ENCODE results near the gene INPP4B. TPM values are rescaled to one million over a fixed set of nuclear protein-coding genes. Genes with fewer than 3 reads are reported as not detected.

The INPP4B gene
- total and polyA plus RNA-seq, 2 donors (not counting 1 experiment from before 2014, with no cell fraction given): 19.7 to 22.2 TPM

GRCh38 chr4:142544039-142544438 lies 302.1 kb downstream of the INPP4B start:
- Histone ChIP-seq H3K9me3 (ENCODE audit: control insufficient read depth, insufficient read depth, low read depth, low read length) (no peaks in the 10 kb centered on the region), H3K9ac (ENCODE audit: insufficient read depth, low read length) (no peak overlapping the region), H3K4me1 (ENCODE audit: control insufficient read depth, extremely low read depth, insufficient read depth, low read length) (no peaks in the 10 kb centered on the region), H2AFZ (ENCODE audit: low read length) (no peak overlapping the region), H3K4me2 (ENCODE audit: extremely low read depth, insufficient read depth, low read length) (no peak overlapping the region), H3K27me3 (ENCODE audit: control insufficient read depth, insufficient read depth, low read length) (no peaks in the 10 kb centered on the region), H3K4me3 (replicated peaks in 1 of 4; ENCODE audit: control extremely low read depth in 1 of 4, insufficient read depth in 1 of 4, low read depth in 3 of 4, low read length in 4 of 4) (no peak overlapping the region), H3K27ac (ENCODE audit: insufficient read depth, low read length) (no peak overlapping the region), H3K36me3 (ENCODE audit: control insufficient read depth, insufficient read depth, low read length) (no peaks in the 10 kb centered on the region), H4K20me1 (ENCODE audit: control insufficient read depth, extremely low read depth, insufficient read depth, low read length) (no peaks in the 10 kb centered on the region), H3K79me2 (ENCODE audit: control insufficient read depth, insufficient read depth, low read length) (no peaks in the 10 kb centered on the region)
- TF ChIP-seq EZH2 (IDR thresholded peaks at IDR 0.05; ENCODE audit: low read length, missing control alignments) (no peak), CTCF (conservative IDR thresholded peaks at IDR 0.05 in 1 of 2, IDR thresholded peaks at IDR 0.05 in 1 of 2; ENCODE audit: low read depth in 1 of 2, low read length in 2 of 2) (no peak)
- no peak for DNase-seq (ENCODE audit: low read depth in 2 of 2)

GRCh38 chr4:142540483-142540804 lies 305.7 kb downstream of the INPP4B start:
- no peak for TF ChIP-seq CTCF (conservative IDR thresholded peaks at IDR 0.05 in 1 of 2, IDR thresholded peaks at IDR 0.05 in 1 of 2; ENCODE audit: low read depth in 1 of 2, low read length in 2 of 2)
- TF ChIP-seq EZH2 (IDR thresholded peaks at IDR 0.05; ENCODE audit: low read length, missing control alignments): no peak
- H3K9ac ChIP-seq (ENCODE audit: insufficient read depth, low read length): no peak overlapping the region
- H3K4me1 ChIP-seq (ENCODE audit: control insufficient read depth, extremely low read depth, insufficient read depth, low read length): no peaks in the 10 kb centered on the region
- H3K79me2 ChIP-seq (ENCODE audit: control insufficient read depth, insufficient read depth, low read length): no peaks in the 10 kb centered on the region
- no peaks in the 10 kb centered on the region for H3K9me3 ChIP-seq (ENCODE audit: control insufficient read depth, insufficient read depth, low read depth, low read length)
- H4K20me1 ChIP-seq (ENCODE audit: control insufficient read depth, extremely low read depth, insufficient read depth, low read length): no peaks in the 10 kb centered on the region
- no peak for DNase-seq (ENCODE audit: low read depth in 2 of 2)
- H3K27me3 ChIP-seq (ENCODE audit: control insufficient read depth, insufficient read depth, low read length): no peaks in the 10 kb centered on the region
- no peak overlapping the region for H3K4me2 ChIP-seq (ENCODE audit: extremely low read depth, insufficient read depth, low read length)
- H3K36me3 ChIP-seq (ENCODE audit: control insufficient read depth, insufficient read depth, low read length): no peaks in the 10 kb centered on the region
- H2AFZ ChIP-seq (ENCODE audit: low read length): no peak overlapping the region
- no peak overlapping the region for H3K4me3 ChIP-seq (replicated peaks in 1 of 4; ENCODE audit: control extremely low read depth in 1 of 4, insufficient read depth in 1 of 4, low read depth in 3 of 4, low read length in 4 of 4)
- H3K27ac ChIP-seq (ENCODE audit: insufficient read depth, low read length): no peak overlapping the region

GRCh38 chr4:142539796-142540482 lies 306.2 kb downstream of the INPP4B start:
- Histone ChIP-seq H3K36me3 (ENCODE audit: control insufficient read depth, insufficient read depth, low read length) (no peaks in the 10 kb centered on the region), H2AFZ (ENCODE audit: low read length) (no peak overlapping the region), H3K4me2 (ENCODE audit: extremely low read depth, insufficient read depth, low read length) (no peak overlapping the region), H3K4me1 (ENCODE audit: control insufficient read depth, extremely low read depth, insufficient read depth, low read length) (no peaks in the 10 kb centered on the region), H3K79me2 (ENCODE audit: control insufficient read depth, insufficient read depth, low read length) (no peaks in the 10 kb centered on the region), H3K9ac (ENCODE audit: insufficient read depth, low read length) (no peak overlapping the region), H3K4me3 (replicated peaks in 1 of 4; ENCODE audit: control extremely low read depth in 1 of 4, insufficient read depth in 1 of 4, low read depth in 3 of 4, low read length in 4 of 4) (no peak overlapping the region), H3K9me3 (ENCODE audit: control insufficient read depth, insufficient read depth, low read depth, low read length) (no peaks in the 10 kb centered on the region), H3K27me3 (ENCODE audit: control insufficient read depth, insufficient read depth, low read length) (no peaks in the 10 kb centered on the region), H3K27ac (ENCODE audit: insufficient read depth, low read length) (no peak overlapping the region), H4K20me1 (ENCODE audit: control insufficient read depth, extremely low read depth, insufficient read depth, low read length) (no peaks in the 10 kb centered on the region)
- TF ChIP-seq CTCF (conservative IDR thresholded peaks at IDR 0.05 in 1 of 2, IDR thresholded peaks at IDR 0.05 in 1 of 2; ENCODE audit: low read depth in 1 of 2, low read length in 2 of 2) (no peak), EZH2 (IDR thresholded peaks at IDR 0.05; ENCODE audit: low read length, missing control alignments) (no peak)
- DNase-seq (ENCODE audit: low read depth in 2 of 2): no peak

All from fibroblast of lung (primary cell).